ENCODE data around the gene LONRF3. TPM values are rescaled to one million over a fixed set of nuclear protein-coding genes. Genes with fewer than 3 reads are reported as not detected.

LONRF3 gene
- total RNA-seq, 1 experiment from 2014 or later: not detected

- no peak for TF ChIP-seq SMAD4 (CRISPR knock-in tag; IDR thresholded peaks at IDR 0.05)
Measured at GRCh38 chrX:118980761-118981160, 6.3 kb downstream of the LONRF3 start (continued).

- no peak overlapping the region for H3K4me3 Mint-ChIP-seq
- TF ChIP-seq MXD4 (CRISPR knock-in tag; IDR thresholded peaks at IDR 0.05; ENCODE audit: borderline replicate concordance) (no peak), MAX (CRISPR knock-in tag; IDR thresholded peaks at IDR 0.05) (no peak), CBFB (CRISPR knock-in tag; IDR thresholded peaks at IDR 0.05; ENCODE audit: low read depth) (no peak), ATF6 (CRISPR knock-in tag; IDR thresholded peaks at IDR 0.05) (no peak), KAT7 (CRISPR knock-in tag; IDR thresholded peaks at IDR 0.05; ENCODE audit: borderline replicate concordance) (no peak), IRF1 (CRISPR knock-in tag; IDR thresholded peaks at IDR 0.05) (no peak), HMGXB4 (CRISPR knock-in tag; IDR thresholded peaks at IDR 0.05) (no peak), ATF3 (CRISPR knock-in tag; conservative IDR thresholded peaks at IDR 0.05) (no peak), PREB (CRISPR knock-in tag; IDR thresholded peaks at IDR 0.05; ENCODE audit: borderline replicate concordance) (no peak), ETV6 (CRISPR knock-in tag; IDR thresholded peaks at IDR 0.05) (no peak), SMAD4 (CRISPR knock-in tag; IDR thresholded peaks at IDR 0.05) (no peak), FOXJ3 (CRISPR knock-in tag; IDR thresholded peaks at IDR 0.05; ENCODE audit: borderline replicate concordance) (no peak), NR2C2 (CRISPR knock-in tag; IDR thresholded peaks at IDR 0.05) (no peak)
- no peaks in the 10 kb centered on the region for H3K4me1 Mint-ChIP-seq
- H3K27ac Mint-ChIP-seq: no peak overlapping the region
- ChIA-PET CTCF (no interaction called here), POLR2A (no interaction called here)
- peaks cover 90% of the 10 kb centered on the region for H3K27me3 Mint-ChIP-seq (ENCODE audit: low read depth)
- DNase-seq (ENCODE audit: low spot score) (no peak), ATAC-seq (no peak)
- no peaks in the 10 kb centered on the region for H3K9me3 Mint-ChIP-seq
- no peaks in the 10 kb centered on the region for H3K36me3 Mint-ChIP-seq
Measured at GRCh38 chrX:118983513-118983912, 9.1 kb downstream of the LONRF3 start.

- Mint-ChIP-seq H3K27me3 (ENCODE audit: low read depth) (peaks cover 56% of the 10 kb centered on the region), H3K4me3 (no peak overlapping the region), H3K9me3 (no peaks in the 10 kb centered on the region), H3K4me1 (peaks cover 21% of the 10 kb centered on the region), H3K27ac (no peak overlapping the region), H3K36me3 (no peaks in the 10 kb centered on the region)
- CTCF ChIA-PET: interaction anchor here (1.2 kb wide), 1 partner anchor 16 kb away, joined by 4 read pairs; no protein-coding TSS in a partner anchor
- TF ChIP-seq CTCF (IDR thresholded peaks at IDR 0.05): no peak
- TF ChIP-seq ATF1 (CRISPR knock-in tag; IDR thresholded peaks at IDR 0.05): no peak
- no peak for TF ChIP-seq ZBTB43 (CRISPR knock-in tag; IDR thresholded peaks at IDR 0.05)
- no peak for TF ChIP-seq FOXK1 (CRISPR knock-in tag; IDR thresholded peaks at IDR 0.05)
- TF ChIP-seq ZNF219 (CRISPR knock-in tag; IDR thresholded peaks at IDR 0.05; ENCODE audit: borderline replicate concordance): no peak
- no peak for TF ChIP-seq MXD4 (CRISPR knock-in tag; IDR thresholded peaks at IDR 0.05; ENCODE audit: borderline replicate concordance)
- no peak for TF ChIP-seq GTF2I (CRISPR knock-in tag; conservative IDR thresholded peaks at IDR 0.05)
- TF ChIP-seq ZNF317 (CRISPR knock-in tag; IDR thresholded peaks at IDR 0.05; ENCODE audit: borderline replicate concordance, low read depth): no peak
- no peak for TF ChIP-seq MAX (CRISPR knock-in tag; IDR thresholded peaks at IDR 0.05)
- no peak for TF ChIP-seq FOXJ3 (CRISPR knock-in tag; IDR thresholded peaks at IDR 0.05; ENCODE audit: borderline replicate concordance)
- TF ChIP-seq MLX (CRISPR knock-in tag; IDR thresholded peaks at IDR 0.05): no peak
- no peak for ATAC-seq
- no peak for DNase-seq (ENCODE audit: low spot score)
- POLR2A ChIA-PET: no interaction called here
Measured at GRCh38 chrX:118988911-118989310, 14.5 kb downstream of the LONRF3 start.
